AG08395 (cell line): ENCODE data around the gene SLC25A36.
"Not testable (repeated sequence)": the region's sequence is repeated elsewhere in the genome, so short reads cannot be mapped to it uniquely, and the experiment has no call there.

ENCODE experiments used
- DNase-seq: peaks from one replicate; pipeline ENCODE4 v3.0.0; 2012; ENCODE audit warnings: mixed read lengths, low spot score

Gene SLC25A36

GRCh38 chr3:140994861-140995260 is 53.2 kb downstream of the SLC25A36 start:
- DNase-seq = not testable (repeated sequence)

- no peak for DNase-seq
These were observed 54.2 kb downstream of the SLC25A36 start for GRCh38 chr3:140995881-140996280.

- peak; percentile 67 for DNase-seq
These were observed 58.5 kb downstream of the SLC25A36 start for GRCh38 chr3:141000027-141000663.

GRCh38 chr3:141000686-141001085 is 59.0 kb downstream of the SLC25A36 start:
- DNase-seq = no peak

- no peak for DNase-seq
These were observed 64.7 kb downstream of the SLC25A36 start for GRCh38 chr3:141006344-141006743.

- DNase-seq = no peak
These were observed 67.9 kb downstream of the SLC25A36 start for GRCh38 chr3:141009496-141009895.

GRCh38 chr3:141011232-141011996 is 69.8 kb downstream of the SLC25A36 start:
- peak; percentile 60 for DNase-seq

GRCh38 chr3:141011997-141012262 is 70.3 kb downstream of the SLC25A36 start:
- no peak for DNase-seq

GRCh38 chr3:141012571-141012970 is 70.9 kb downstream of the SLC25A36 start:
- no peak for DNase-seq

- DNase-seq = no peak
These were observed 73.8 kb downstream of the SLC25A36 start for GRCh38 chr3:141015481-141015880.

GRCh38 chr3:141017366-141018322 is 76.0 kb downstream of the SLC25A36 start:
- DNase-seq = not testable (repeated sequence)

- DNase-seq = no peak
These were observed 77.6 kb downstream of the SLC25A36 start for GRCh38 chr3:141019244-141019643.

GRCh38 chr3:141020143-141020830 is 78.7 kb downstream of the SLC25A36 start:
- DNase-seq = no peak

- DNase-seq = no peak
These were observed 79.6 kb downstream of the SLC25A36 start for GRCh38 chr3:141021261-141021660.
